MM.1S (cell line): Measurements from ENCODE around the gene ZNF408.

Source experiments
- DNase-seq: peaks from one replicate; pipeline ENCODE4 v3.0.0-alpha.2; 2015
- H2AFZ ChIP-seq: fragments of 300-600 bp; sonication (generic); 2 replicates; pipeline ENCODE4 v1.6.0; 2016; ENCODE audit warnings: antibody characterized with exemption, low read length
- H3F3A ChIP-seq: fragments of 300-600 bp; sonication (generic); 2 replicates; pipeline ENCODE4 v1.6.1; 2016; ENCODE audit warnings: mild to moderate bottlenecking, antibody characterized with exemption, low read length, moderate library complexity, mixed read lengths; ENCODE audit not compliant: insufficient read depth
- H3K27ac ChIP-seq: fragments of 300-600 bp; sonication (generic); 2 replicates; pipeline ENCODE4 v1.5.1; 2016; ENCODE audit warnings: mild to moderate bottlenecking, low read length
- H3K27me3 ChIP-seq: fragments of 300-600 bp; sonication (generic); replicated peaks from 2 replicates; pipeline ENCODE4 v1.6.0; 2016; ENCODE audit warnings: low read length; ENCODE audit not compliant: insufficient read depth
- H3K36me3 ChIP-seq: fragments of 300-600 bp; sonication (generic); replicated peaks from 2 replicates; pipeline ENCODE4 v1.6.1; 2016; ENCODE audit warnings: mild to moderate bottlenecking, low read length, mixed read lengths; ENCODE audit not compliant: insufficient read depth
- H3K4me1 ChIP-seq: fragments of 300-600 bp; sonication (generic); 2 replicates; pipeline ENCODE4 v1.6.1; 2016; ENCODE audit warnings: low read length, mixed read lengths
- H3K4me2 ChIP-seq: fragments of 300-600 bp; sonication (generic); 2 replicates; pipeline ENCODE4 v1.6.0; 2016; ENCODE audit warnings: low read depth, low read length
- H3K4me3 ChIP-seq: fragments of 300-600 bp; sonication (generic); 2 replicates; pipeline ENCODE4 v1.5.1; 2016; ENCODE audit warnings: low read length, mixed read lengths
- H3K79me2 ChIP-seq: fragments of 300-600 bp; sonication (generic); 2 replicates; pipeline ENCODE4 v1.6.1; 2016; ENCODE audit warnings: mixed run types, low read length, mixed read lengths
- H3K9ac ChIP-seq: fragments of 300-600 bp; sonication (generic); 2 replicates; pipeline ENCODE4 v1.6.1; 2016; ENCODE audit warnings: low read length, mixed read lengths
- H3K9me2 ChIP-seq: fragments of 300-600 bp; sonication (generic); replicated peaks from 2 replicates; pipeline ENCODE4 v1.6.1; 2016; ENCODE audit warnings: mild to moderate bottlenecking, low read length, mixed read lengths; ENCODE audit not compliant: insufficient read depth
- H3K9me3 ChIP-seq: fragments of 300-600 bp; sonication (generic); replicated peaks from 2 replicates; pipeline ENCODE4 v1.6.1; 2016; ENCODE audit warnings: mild to moderate bottlenecking, low read length, mixed read lengths; ENCODE audit not compliant: insufficient read depth
- H4K20me1 ChIP-seq: fragments of 300-600 bp; sonication (generic); 2 replicates; pipeline ENCODE4 v1.6.1; 2016; ENCODE audit warnings: mild to moderate bottlenecking, low read length, moderate library complexity, mixed read lengths; ENCODE audit not compliant: insufficient read depth
- EZH2 ChIP-seq: fragments of 300-600 bp; sonication (generic); optimal IDR thresholded peaks from 2 replicates; pipeline ENCODE3; 2017; ENCODE audit warnings: low read depth, mild to moderate bottlenecking, antibody characterized with exemption, low read length, mixed read lengths
- EZH2phosphoT487 ChIP-seq: fragments of 300-600 bp; sonication (generic); IDR thresholded peaks from 2 replicates; pipeline ENCODE4 v1.6.1; 2018; ENCODE audit warnings: antibody characterized with exemption, low read length
- TF ChIP-seq, protein P1 (sequence below): fragments of 300-600 bp; sonication (generic); IDR thresholded peaks from 2 replicates; pipeline ENCODE4 v1.5.1; 2016; ENCODE audit warnings: antibody characterized with exemption, low read length, mixed read lengths

Gene ZNF408

DNA sequence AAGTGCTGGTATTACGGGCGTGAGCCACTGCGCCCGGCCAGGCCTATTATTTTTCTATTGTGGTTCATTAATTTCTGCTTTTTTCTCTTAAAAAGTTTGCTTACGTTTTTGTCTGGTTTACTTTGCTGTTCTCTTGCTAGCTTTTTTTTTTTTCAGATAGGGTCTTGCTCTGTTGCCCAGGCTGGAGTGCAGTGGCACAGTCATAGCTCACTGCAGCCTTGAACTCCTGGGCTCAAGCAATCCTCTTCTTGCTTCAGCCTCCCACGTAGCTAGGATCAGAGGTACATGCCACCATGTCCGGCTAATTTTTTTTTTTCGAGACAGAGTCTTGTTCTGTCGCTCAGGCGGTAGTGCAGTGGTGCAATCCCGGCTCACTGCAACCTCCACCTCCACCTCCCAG lies 36.9 kb downstream of the ZNF408 start:
- no peaks in the 10 kb centered on the region for H3K36me3 ChIP-seq
- no peak overlapping the region for H3K4me2 ChIP-seq
- H4K20me1 ChIP-seq, result no peaks in the 10 kb centered on the region
- no peak overlapping the region for H3K27ac ChIP-seq
- H3K27me3 ChIP-seq, result no peaks in the 10 kb centered on the region
- no peak overlapping the region for H2AFZ ChIP-seq
- no peaks in the 10 kb centered on the region for H3K9me3 ChIP-seq
- no peaks in the 10 kb centered on the region for H3F3A ChIP-seq
- no peak for DNase-seq
- no peak overlapping the region for H3K4me3 ChIP-seq
- H3K9ac ChIP-seq, result no peak overlapping the region
- H3K79me2 ChIP-seq, result no peaks in the 10 kb centered on the region
- H3K4me1 ChIP-seq, result no peaks in the 10 kb centered on the region
- H3K9me2 ChIP-seq, result no peaks in the 10 kb centered on the region
- TF ChIP-seq, protein P1, sequence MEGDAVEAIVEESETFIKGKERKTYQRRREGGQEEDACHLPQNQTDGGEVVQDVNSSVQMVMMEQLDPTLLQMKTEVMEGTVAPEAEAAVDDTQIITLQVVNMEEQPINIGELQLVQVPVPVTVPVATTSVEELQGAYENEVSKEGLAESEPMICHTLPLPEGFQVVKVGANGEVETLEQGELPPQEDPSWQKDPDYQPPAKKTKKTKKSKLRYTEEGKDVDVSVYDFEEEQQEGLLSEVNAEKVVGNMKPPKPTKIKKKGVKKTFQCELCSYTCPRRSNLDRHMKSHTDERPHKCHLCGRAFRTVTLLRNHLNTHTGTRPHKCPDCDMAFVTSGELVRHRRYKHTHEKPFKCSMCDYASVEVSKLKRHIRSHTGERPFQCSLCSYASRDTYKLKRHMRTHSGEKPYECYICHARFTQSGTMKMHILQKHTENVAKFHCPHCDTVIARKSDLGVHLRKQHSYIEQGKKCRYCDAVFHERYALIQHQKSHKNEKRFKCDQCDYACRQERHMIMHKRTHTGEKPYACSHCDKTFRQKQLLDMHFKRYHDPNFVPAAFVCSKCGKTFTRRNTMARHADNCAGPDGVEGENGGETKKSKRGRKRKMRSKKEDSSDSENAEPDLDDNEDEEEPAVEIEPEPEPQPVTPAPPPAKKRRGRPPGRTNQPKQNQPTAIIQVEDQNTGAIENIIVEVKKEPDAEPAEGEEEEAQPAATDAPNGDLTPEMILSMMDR, result no peak
- TF ChIP-seq EZH2, result no peak
- no peak for TF ChIP-seq EZH2phosphoT487

DNA sequence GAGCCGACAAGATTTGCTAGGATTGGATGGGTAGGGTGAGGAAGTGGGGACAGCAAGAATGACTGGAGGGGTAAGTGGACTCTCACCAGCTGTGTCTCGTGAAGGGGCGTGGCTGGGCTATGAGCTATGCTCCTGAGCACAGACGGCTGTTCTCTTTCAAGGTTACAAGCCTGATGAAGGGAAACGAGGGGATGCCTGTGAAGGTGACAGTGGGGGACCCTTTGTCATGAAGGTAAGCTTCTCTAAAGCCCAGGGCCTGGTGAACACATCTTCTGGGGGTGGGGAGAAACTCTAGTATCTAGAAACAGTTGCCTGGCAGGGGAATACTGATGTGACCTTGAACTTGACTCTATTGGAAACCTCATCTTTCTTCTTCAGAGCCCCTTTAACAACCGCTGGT lies 38.1 kb downstream of the ZNF408 start:
- no peak overlapping the region for H3K27ac ChIP-seq
- H3K4me2 ChIP-seq, result no peak overlapping the region
- H3K79me2 ChIP-seq, result no peaks in the 10 kb centered on the region
- H3K9ac ChIP-seq, result no peak overlapping the region
- H3K4me1 ChIP-seq, result no peaks in the 10 kb centered on the region
- H3K27me3 ChIP-seq, result no peaks in the 10 kb centered on the region
- no peaks in the 10 kb centered on the region for H3K9me3 ChIP-seq
- 0 out of 2 replicates have a peak, but pooled peaks cover 1% of the 10 kb centered on the region for H3K36me3 ChIP-seq
- no peaks in the 10 kb centered on the region for H3F3A ChIP-seq
- no peaks in the 10 kb centered on the region for H4K20me1 ChIP-seq
- no peak overlapping the region for H2AFZ ChIP-seq
- no peak for TF ChIP-seq EZH2phosphoT487
- H3K9me2 ChIP-seq, result no peaks in the 10 kb centered on the region
- no peak overlapping the region for H3K4me3 ChIP-seq
- DNase-seq, result no peak

DNA sequence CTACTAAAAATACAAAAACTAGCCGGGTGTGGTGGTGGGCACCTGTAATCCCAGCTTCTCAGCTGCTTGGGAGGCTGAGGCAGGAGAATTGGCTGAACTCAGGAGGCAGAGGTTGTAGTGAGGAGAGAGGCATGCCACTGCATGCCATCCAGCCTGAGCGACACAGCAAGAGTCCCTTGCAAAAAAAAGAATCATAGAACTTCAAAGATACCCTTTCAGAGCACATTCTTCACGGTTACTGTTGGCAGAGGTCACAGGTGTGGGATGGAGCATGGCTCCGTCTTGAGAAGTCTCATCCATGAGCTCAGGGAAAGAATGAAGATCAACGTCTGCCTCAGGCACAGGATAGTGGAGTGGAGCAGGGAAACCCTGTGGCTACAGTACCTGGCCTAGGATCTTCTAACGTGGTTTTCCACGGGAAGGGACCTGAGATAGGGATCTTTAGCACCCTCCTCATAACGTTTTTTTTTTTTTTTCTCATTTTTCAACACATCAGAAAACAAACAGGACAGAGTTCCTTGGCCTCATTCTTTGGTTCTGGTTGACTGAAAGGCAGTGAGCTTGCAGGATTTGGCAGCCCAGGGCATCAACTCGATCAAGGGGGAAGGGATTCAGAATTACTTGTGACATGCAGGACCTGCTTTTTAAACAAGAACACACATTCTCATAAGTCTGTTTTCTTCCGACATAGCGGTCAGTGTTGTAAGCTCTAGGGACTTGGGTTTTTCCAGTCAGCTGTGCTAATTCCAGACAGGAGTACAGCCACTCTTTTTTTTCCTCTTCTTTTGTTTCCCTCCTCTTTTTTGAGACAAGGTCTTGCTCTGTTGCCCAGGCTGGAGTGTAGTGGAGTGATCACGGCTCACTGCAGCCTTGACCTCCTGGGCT lies 41.0 kb downstream of the ZNF408 start:
- no peaks in the 10 kb centered on the region for H3F3A ChIP-seq
- H3K27ac ChIP-seq, result no peak overlapping the region
- H3K9me3 ChIP-seq, result no peaks in the 10 kb centered on the region
- H3K9ac ChIP-seq, result no peak overlapping the region
- no peaks in the 10 kb centered on the region for H3K79me2 ChIP-seq
- no peak for TF ChIP-seq EZH2
- TF ChIP-seq EZH2phosphoT487, result no peak
- TF ChIP-seq, protein P1, result no peak
- H3K27me3 ChIP-seq, result no peaks in the 10 kb centered on the region
- H3K9me2 ChIP-seq, result no peaks in the 10 kb centered on the region
- H2AFZ ChIP-seq, result no peak overlapping the region
- H3K4me3 ChIP-seq, result no peak overlapping the region
- peaks cover 8% of the 10 kb centered on the region; the same call in 1 of the 2 replicates for H3K36me3 ChIP-seq
- H3K4me2 ChIP-seq, result no peak overlapping the region
- DNase-seq, result no peak
- no peaks in the 10 kb centered on the region for H3K4me1 ChIP-seq
- no peaks in the 10 kb centered on the region for H4K20me1 ChIP-seq

DNA sequence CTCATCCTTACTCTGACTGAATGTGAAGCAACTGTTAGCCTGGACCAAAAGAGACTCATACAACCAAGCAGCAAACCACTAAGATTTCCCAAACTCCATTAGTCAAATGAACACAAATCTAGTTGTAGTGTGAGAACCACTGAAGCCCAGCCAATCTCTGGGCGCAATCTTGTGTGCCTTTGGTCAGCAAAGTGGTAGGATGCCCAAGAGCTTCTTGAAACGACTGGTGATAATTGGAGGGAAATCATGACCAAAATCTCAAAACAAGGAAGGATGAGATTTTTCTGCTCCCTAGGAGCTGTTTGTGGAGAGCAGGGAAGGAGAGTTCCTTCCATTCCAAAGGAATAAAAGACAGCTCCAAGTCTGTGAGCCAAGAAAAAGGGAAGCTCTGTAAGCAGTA lies 42.2 kb downstream of the ZNF408 start:
- Histone ChIP-seq H3K27me3 (no peaks in the 10 kb centered on the region), H3K9me2 (no peaks in the 10 kb centered on the region), H3F3A (no peaks in the 10 kb centered on the region), H2AFZ (no peak overlapping the region), H3K79me2 (no peaks in the 10 kb centered on the region), H3K36me3 (peaks cover 8% of the 10 kb centered on the region; the same call in 1 of the 2 replicates), H3K9me3 (no peaks in the 10 kb centered on the region), H4K20me1 (no peaks in the 10 kb centered on the region), H3K4me3 (no peak overlapping the region), H3K4me2 (no peak overlapping the region), H3K4me1 (no peaks in the 10 kb centered on the region), H3K9ac (no peak overlapping the region), H3K27ac (no peak overlapping the region)
- DNase-seq, result no peak
- TF ChIP-seq EZH2, result no peak
- TF ChIP-seq, protein P1, result no peak
- no peak for TF ChIP-seq EZH2phosphoT487
